Rectal smooth muscle tissue (tissue), 1 donor: ENCODE measurements around the gene UQCC3.
"Not testable (repeated sequence)": the region's sequence is repeated elsewhere in the genome, so short reads cannot be mapped to it uniquely, and the experiment has no call there.

Experiments
- H3K27ac ChIP-seq: one replicate; pipeline ENCODE4 v1.7.0; 2013; ENCODE audit warnings: low read depth, low read length, inconsistent platforms
- H3K27me3 ChIP-seq: one replicate; pipeline ENCODE4 v1.7.0; 2013; ENCODE audit warnings: low read length; ENCODE audit not compliant: control insufficient read depth, insufficient read depth
- H3K36me3 ChIP-seq: one replicate; pipeline ENCODE4 v1.7.0; 2013; ENCODE audit warnings: low read length; ENCODE audit not compliant: control insufficient read depth, insufficient read depth
- H3K4me1 ChIP-seq: one replicate; pipeline ENCODE4 v1.7.0; 2013; ENCODE audit warnings: low read length; ENCODE audit not compliant: control insufficient read depth, insufficient read depth
- H3K4me3 ChIP-seq: one replicate; pipeline ENCODE4 v1.7.0; 2013; ENCODE audit warnings: low read length
- H3K9ac ChIP-seq: one replicate; pipeline ENCODE4 v1.7.0; 2013; ENCODE audit warnings: low read length

UQCC3 gene

GRCh38 chr11:62671236-62671607 is 251 bp upstream of the UQCC3 start:
- Histone ChIP-seq H3K36me3 (peaks cover 15% of the 10 kb centered on the region), H3K4me3 (peak overlapping the region; percentile 90), H3K27ac (peak overlapping the region; percentile 91), H3K9ac (peak overlapping the region; percentile 95), H3K27me3 (no peaks in the 10 kb centered on the region), H3K4me1 (peaks cover 17% of the 10 kb centered on the region)

- no peak overlapping the region for H3K4me3 ChIP-seq
- H3K4me1 ChIP-seq, result peaks cover 8% of the 10 kb centered on the region
- H3K27me3 ChIP-seq, result no peaks in the 10 kb centered on the region
- peaks cover 13% of the 10 kb centered on the region for H3K36me3 ChIP-seq
- no peak overlapping the region for H3K9ac ChIP-seq
- H3K27ac ChIP-seq, result no peak overlapping the region
Measured at GRCh38 chr11:62673196-62673525, 1.7 kb downstream of the UQCC3 start.

- H3K27me3 ChIP-seq, H3K9ac ChIP-seq, H3K27ac ChIP-seq, H3K4me3 ChIP-seq, H3K4me1 ChIP-seq: not testable (repeated sequence)
- peaks cover 13% of the 10 kb centered on the region for H3K36me3 ChIP-seq
Measured at GRCh38 chr11:62675415-62675814, 3.9 kb downstream of the UQCC3 start.

GRCh38 chr11:62676698-62677097 is 5.2 kb downstream of the UQCC3 start:
- Histone ChIP-seq H3K4me3 (no peak overlapping the region), H3K27ac (no peak overlapping the region), H3K4me1 (peaks cover 10% of the 10 kb centered on the region), H3K27me3 (no peaks in the 10 kb centered on the region), H3K36me3 (peaks cover 13% of the 10 kb centered on the region), H3K9ac (no peak overlapping the region)

- H3K4me1 ChIP-seq, result peaks cover 10% of the 10 kb centered on the region
- no peaks in the 10 kb centered on the region for H3K27me3 ChIP-seq
- no peak overlapping the region for H3K4me3 ChIP-seq
- no peak overlapping the region for H3K27ac ChIP-seq
- peaks cover 13% of the 10 kb centered on the region for H3K36me3 ChIP-seq
- H3K9ac ChIP-seq, result no peak overlapping the region
Measured at GRCh38 chr11:62677156-62677555, 5.7 kb downstream of the UQCC3 start.

GRCh38 chr11:62677714-62678113 is 6.2 kb downstream of the UQCC3 start:
- peak overlapping the region; percentile 98 for H3K4me3 ChIP-seq
- no peaks in the 10 kb centered on the region for H3K27me3 ChIP-seq
- H3K36me3 ChIP-seq, result peaks cover 13% of the 10 kb centered on the region
- no peak overlapping the region for H3K9ac ChIP-seq
- H3K27ac ChIP-seq, result no peak overlapping the region
- H3K4me1 ChIP-seq, result peaks cover 10% of the 10 kb centered on the region

GRCh38 chr11:62678433-62678769 is 6.9 kb downstream of the UQCC3 start:
- peaks cover 10% of the 10 kb centered on the region for H3K4me1 ChIP-seq
- peak overlapping the region; percentile 98 for H3K4me3 ChIP-seq
- H3K27ac ChIP-seq, result peak overlapping the region; percentile 87
- H3K27me3 ChIP-seq, result no peaks in the 10 kb centered on the region
- peaks cover 13% of the 10 kb centered on the region for H3K36me3 ChIP-seq
- peak overlapping the region; percentile 84 for H3K9ac ChIP-seq

- no peaks in the 10 kb centered on the region for H3K27me3 ChIP-seq
Measured at GRCh38 chr11:62678770-62679696, 7.6 kb downstream of the UQCC3 start, which contains the start of gene UBXN1. Gene UBXN1, minus strand, starts transcription at chr11:62679073. Its CDS starts 150 bp downstream, at chr11:62678923.

GRCh38 chr11:62680825-62681240 is 9.4 kb downstream of the UQCC3 start:
- Histone ChIP-seq H3K9ac (no peak overlapping the region), H3K4me3 (no peak overlapping the region), H3K36me3 (peaks cover 9% of the 10 kb centered on the region), H3K27ac (no peak overlapping the region), H3K27me3 (no peaks in the 10 kb centered on the region), H3K4me1 (peaks cover 7% of the 10 kb centered on the region)

More at GRCh38 chr11:62678770-62679696, 7.6 kb downstream of the UQCC3 start, which contains the start of gene UBXN1:
- H3K36me3 ChIP-seq, result peaks cover 13% of the 10 kb centered on the region
- H3K27ac ChIP-seq, result peak within 1 kb of the TSS; percentile 87
- peak within 1 kb of the TSS; percentile 98 for H3K4me3 ChIP-seq
- H3K9ac ChIP-seq, result peak within 1 kb of the TSS; percentile 84
- H3K4me1 ChIP-seq, result peaks cover 10% of the 10 kb centered on the region

- H3K27ac ChIP-seq, result no peak overlapping the region
- no peaks in the 10 kb centered on the region for H3K27me3 ChIP-seq
- H3K9ac ChIP-seq, result no peak overlapping the region
- H3K36me3 ChIP-seq, result peaks cover 4% of the 10 kb centered on the region
- peaks cover 7% of the 10 kb centered on the region for H3K4me1 ChIP-seq
- no peak overlapping the region for H3K4me3 ChIP-seq
Measured at GRCh38 chr11:62682518-62682917, 11.0 kb downstream of the UQCC3 start.

- peak overlapping the region; percentile 49 for H3K4me3 ChIP-seq
- peak overlapping the region; percentile 37 for H3K27ac ChIP-seq
- peaks cover 5% of the 10 kb centered on the region for H3K27me3 ChIP-seq
- no peak overlapping the region for H3K9ac ChIP-seq
- peaks cover 2% of the 10 kb centered on the region for H3K4me1 ChIP-seq
- peaks cover 12% of the 10 kb centered on the region for H3K36me3 ChIP-seq
Measured at GRCh38 chr11:62687508-62688396, 16.3 kb downstream of the UQCC3 start.

- no peak overlapping the region for H3K9ac ChIP-seq
- H3K27me3 ChIP-seq, result peaks cover 5% of the 10 kb centered on the region
- H3K36me3 ChIP-seq, result peaks cover 14% of the 10 kb centered on the region
- H3K4me3 ChIP-seq, result peak overlapping the region; percentile 49
- H3K4me1 ChIP-seq, result peaks cover 2% of the 10 kb centered on the region
- H3K27ac ChIP-seq, result peak overlapping the region; percentile 36
Measured at GRCh38 chr11:62688491-62688890, 17.0 kb downstream of the UQCC3 start.
